Measurements from ENCODE around the gene NSMCE3. TPM values are rescaled to one million over a fixed set of nuclear protein-coding genes. Genes with fewer than 3 reads are reported as not detected.

Gene NSMCE3
- total and polyA plus RNA-seq, 9 of the 15 experiments (the other 6 are each of a cell fraction or from before 2014, with no cell fraction given): 0.92 to 8.4 (median 5.4) TPM

DNA sequence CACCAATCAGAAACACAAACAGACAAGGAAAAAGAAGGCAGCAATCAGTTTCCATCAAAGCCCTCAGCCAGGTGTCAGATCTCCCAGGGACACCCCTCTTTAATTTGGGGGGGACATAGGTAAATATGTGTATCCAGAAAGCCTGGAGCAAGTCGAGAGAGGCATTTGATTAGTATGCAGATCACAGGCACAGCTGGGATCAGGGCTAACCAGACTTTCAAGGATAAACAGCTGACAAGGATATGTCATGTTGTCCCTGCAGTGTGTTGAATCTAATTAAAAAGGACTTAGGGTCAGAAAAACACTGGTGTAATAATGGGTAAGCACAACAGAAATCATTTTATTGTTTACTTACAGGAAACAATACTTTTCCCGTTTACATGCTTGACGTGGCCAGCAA is 30.2 kb downstream of the NSMCE3 start (continued):
- no peak for TF ChIP-seq NR3C1 (CRISPR knock-in tag; IDR thresholded peaks at IDR 0.05)
- no peak for TF ChIP-seq ZNF445 (CRISPR knock-in tag; IDR thresholded peaks at IDR 0.05; ENCODE audit: low read depth)
- TF ChIP-seq ZNF584 (CRISPR knock-in tag; IDR thresholded peaks at IDR 0.05; ENCODE audit: low read depth): no peak
- TF ChIP-seq NFIC (IDR thresholded peaks at IDR 0.05): no peak

GRCh38 chr15:29233566-29233965 is 36.1 kb downstream of the NSMCE3 start:
- Histone ChIP-seq H3K27me3 (ENCODE audit: control insufficient read depth in 2 of 2, insufficient read depth in 2 of 2, low read length in 2 of 2) (no peaks in the 10 kb centered on the region; a peak in 3 of 5 replicates), H3K9ac (ENCODE audit: insufficient read depth in 1 of 2, low read depth in 2 of 2, low read length in 2 of 2) (no peak overlapping the region), H3K4me2 (ENCODE audit: insufficient read depth, low read length) (no peak overlapping the region), H3K36me3 (ENCODE audit: control insufficient read depth, insufficient read depth, low read length) (no peaks in the 10 kb centered on the region), H3K79me2 (ENCODE audit: control insufficient read depth, insufficient read depth, low read length) (no peaks in the 10 kb centered on the region), H3K27ac (ENCODE audit: extremely low read depth, low read depth, low read length) (no peak overlapping the region), H3K9me1 (ENCODE audit: control insufficient read depth, insufficient read depth, low read length) (no peaks in the 10 kb centered on the region), H3K4me1 (replicated peaks in 1 of 2; ENCODE audit: control insufficient read depth in 2 of 2, insufficient read depth in 2 of 2, low read length in 2 of 2) (no peaks in the 10 kb centered on the region), H3K9me3 (replicated peaks; ENCODE audit: control insufficient read depth, insufficient read depth, low read depth, low read length) (no peaks in the 10 kb centered on the region), H4K20me1 (replicated peaks; ENCODE audit: control insufficient read depth, insufficient read depth, low read length) (no peaks in the 10 kb centered on the region), H3K4me3 (no peak overlapping the region), H2AFZ (ENCODE audit: low read depth, low read length) (no peak overlapping the region)
- intact Hi-C loops (cut with micrococcal nuclease) (no loop called here), in situ Hi-C loops (cut with MboI) (no loop called here)
- DNase-seq (ENCODE audit: extremely low read depth in 1 of 4, low spot score in 3 of 4) (no peak), ATAC-seq (no peak), FAIRE-seq (no peak)
- WGBS (ENCODE audit: insufficient coverage, low coverage, missing lambda C conversion rate): 0% methylated on average over 4 of the region's 4 CpGs
- no peak for TF ChIP-seq MAFF (IDR thresholded peaks at IDR 0.05; ENCODE audit: low read length)
- no peak for TF ChIP-seq ETV6 (IDR thresholded peaks at IDR 0.05; ENCODE audit: borderline replicate concordance in 1 of 2, low read depth in 2 of 2, low read length in 1 of 2)
- no peak for TF ChIP-seq ETV6 (CRISPR knock-in tag; IDR thresholded peaks at IDR 0.05; ENCODE audit: borderline replicate concordance)
- TF ChIP-seq MECOM (CRISPR knock-in tag; IDR thresholded peaks at IDR 0.05): no peak
- TF ChIP-seq ZNF444 (CRISPR knock-in tag; IDR thresholded peaks at IDR 0.05): no peak
- no peak for TF ChIP-seq SMARCA4 (IDR thresholded peaks at IDR 0.05)
- TF ChIP-seq HNRNPH1 (optimal IDR thresholded peaks at IDR 0.05; ENCODE audit: low read depth, low read length): no peak
- no peak for TF ChIP-seq ADNP (tag; IDR thresholded peaks at IDR 0.05)
- TF ChIP-seq, protein P1, sequence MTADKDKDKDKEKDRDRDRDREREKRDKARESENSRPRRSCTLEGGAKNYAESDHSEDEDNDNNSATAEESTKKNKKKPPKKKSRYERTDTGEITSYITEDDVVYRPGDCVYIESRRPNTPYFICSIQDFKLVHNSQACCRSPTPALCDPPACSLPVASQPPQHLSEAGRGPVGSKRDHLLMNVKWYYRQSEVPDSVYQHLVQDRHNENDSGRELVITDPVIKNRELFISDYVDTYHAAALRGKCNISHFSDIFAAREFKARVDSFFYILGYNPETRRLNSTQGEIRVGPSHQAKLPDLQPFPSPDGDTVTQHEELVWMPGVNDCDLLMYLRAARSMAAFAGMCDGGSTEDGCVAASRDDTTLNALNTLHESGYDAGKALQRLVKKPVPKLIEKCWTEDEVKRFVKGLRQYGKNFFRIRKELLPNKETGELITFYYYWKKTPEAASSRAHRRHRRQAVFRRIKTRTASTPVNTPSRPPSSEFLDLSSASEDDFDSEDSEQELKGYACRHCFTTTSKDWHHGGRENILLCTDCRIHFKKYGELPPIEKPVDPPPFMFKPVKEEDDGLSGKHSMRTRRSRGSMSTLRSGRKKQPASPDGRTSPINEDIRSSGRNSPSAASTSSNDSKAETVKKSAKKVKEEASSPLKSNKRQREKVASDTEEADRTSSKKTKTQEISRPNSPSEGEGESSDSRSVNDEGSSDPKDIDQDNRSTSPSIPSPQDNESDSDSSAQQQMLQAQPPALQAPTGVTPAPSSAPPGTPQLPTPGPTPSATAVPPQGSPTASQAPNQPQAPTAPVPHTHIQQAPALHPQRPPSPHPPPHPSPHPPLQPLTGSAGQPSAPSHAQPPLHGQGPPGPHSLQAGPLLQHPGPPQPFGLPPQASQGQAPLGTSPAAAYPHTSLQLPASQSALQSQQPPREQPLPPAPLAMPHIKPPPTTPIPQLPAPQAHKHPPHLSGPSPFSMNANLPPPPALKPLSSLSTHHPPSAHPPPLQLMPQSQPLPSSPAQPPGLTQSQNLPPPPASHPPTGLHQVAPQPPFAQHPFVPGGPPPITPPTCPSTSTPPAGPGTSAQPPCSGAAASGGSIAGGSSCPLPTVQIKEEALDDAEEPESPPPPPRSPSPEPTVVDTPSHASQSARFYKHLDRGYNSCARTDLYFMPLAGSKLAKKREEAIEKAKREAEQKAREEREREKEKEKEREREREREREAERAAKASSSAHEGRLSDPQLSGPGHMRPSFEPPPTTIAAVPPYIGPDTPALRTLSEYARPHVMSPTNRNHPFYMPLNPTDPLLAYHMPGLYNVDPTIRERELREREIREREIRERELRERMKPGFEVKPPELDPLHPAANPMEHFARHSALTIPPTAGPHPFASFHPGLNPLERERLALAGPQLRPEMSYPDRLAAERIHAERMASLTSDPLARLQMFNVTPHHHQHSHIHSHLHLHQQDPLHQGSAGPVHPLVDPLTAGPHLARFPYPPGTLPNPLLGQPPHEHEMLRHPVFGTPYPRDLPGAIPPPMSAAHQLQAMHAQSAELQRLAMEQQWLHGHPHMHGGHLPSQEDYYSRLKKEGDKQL (CRISPR knock-in tag; IDR thresholded peaks at IDR 0.05; ENCODE audit: borderline replicate concordance): no peak
- TF ChIP-seq ZFX (CRISPR knock-in tag; IDR thresholded peaks at IDR 0.05): no peak
- ChIA-PET POLR2A (interaction anchor here (0.8 kb wide), 1 partner anchor 24 kb away, joined by 3 read pairs; no protein-coding TSS in a partner anchor), CTCF (ENCODE audit: low intra/inter-chr PET ratio) (no interaction called here)
- no TSS peak for BruUV-seq (replicated peaks)

Measured in K562 (cell line).